HL-60 (cell line): ENCODE results near the gene HSD3B2.

Experiments used
- DNase-seq, 2 experiments: peaks; one replicate each; pipeline ENCODE4 v3.0.0-alpha.2; 2010 to 2020; ENCODE audit warnings: low read depth in 1 of 2, low spot score in 1 of 2
- H3K27ac ChIP-seq: fragments of 250-450 bp; sonication (Bioruptor Pico); replicated peaks from 2 replicates; pipeline ENCODE4 v1.5.1; 2020; ENCODE audit warnings: mild to moderate bottlenecking, moderate library complexity
- H3K27me3 ChIP-seq: fragments of 250-450 bp; sonication (Bioruptor Pico); 2 replicates; pipeline ENCODE4 v1.5.1; 2021; ENCODE audit warnings: mild to moderate bottlenecking, moderate library complexity; ENCODE audit not compliant: insufficient read depth, poor library complexity, severe bottlenecking
- H3K4me3 ChIP-seq: replicated peaks from 2 replicates; pipeline ENCODE4 v1.5.1; 2011; ENCODE audit warnings: mild to moderate bottlenecking, control low read depth, low read length; ENCODE audit not compliant: insufficient read depth
- GABPA ChIP-seq: IDR thresholded peaks from 2 replicates; pipeline ENCODE4 v1.6.1; 2012; ENCODE audit warnings: low read depth
- POLR2AphosphoS5 ChIP-seq: IDR thresholded peaks from 2 replicates; pipeline ENCODE4 v1.6.1; 2012; ENCODE audit warnings: low read depth
- REST ChIP-seq: IDR thresholded peaks from 2 replicates; pipeline ENCODE4 v1.6.1; 2012; ENCODE audit warnings: low read depth; ENCODE audit not compliant: insufficient replicate concordance
- SPI1 ChIP-seq: IDR thresholded peaks from 2 replicates; pipeline ENCODE4 v1.6.1; 2012; ENCODE audit warnings: low read depth, mild to moderate bottlenecking, borderline replicate concordance
- TF ChIP-seq, protein P1 (sequence below): IDR thresholded peaks from one replicate; pipeline ENCODE4 v1.5.1; 2011; ENCODE audit warnings: low read length, control low read depth, inconsistent platforms; ENCODE audit not compliant: insufficient read depth

Gene HSD3B2

GRCh38 chr1:119442756-119443155 is 27.8 kb downstream of the HSD3B2 start:
- Histone ChIP-seq H3K27me3 (peaks cover 7% of the 10 kb centered on the region), H3K4me3 (no peak overlapping the region), H3K27ac (no peak overlapping the region)
- TF ChIP-seq SPI1 (no peak), POLR2AphosphoS5 (no peak), GABPA (no peak), REST (no peak)
- TF ChIP-seq, protein P1, sequence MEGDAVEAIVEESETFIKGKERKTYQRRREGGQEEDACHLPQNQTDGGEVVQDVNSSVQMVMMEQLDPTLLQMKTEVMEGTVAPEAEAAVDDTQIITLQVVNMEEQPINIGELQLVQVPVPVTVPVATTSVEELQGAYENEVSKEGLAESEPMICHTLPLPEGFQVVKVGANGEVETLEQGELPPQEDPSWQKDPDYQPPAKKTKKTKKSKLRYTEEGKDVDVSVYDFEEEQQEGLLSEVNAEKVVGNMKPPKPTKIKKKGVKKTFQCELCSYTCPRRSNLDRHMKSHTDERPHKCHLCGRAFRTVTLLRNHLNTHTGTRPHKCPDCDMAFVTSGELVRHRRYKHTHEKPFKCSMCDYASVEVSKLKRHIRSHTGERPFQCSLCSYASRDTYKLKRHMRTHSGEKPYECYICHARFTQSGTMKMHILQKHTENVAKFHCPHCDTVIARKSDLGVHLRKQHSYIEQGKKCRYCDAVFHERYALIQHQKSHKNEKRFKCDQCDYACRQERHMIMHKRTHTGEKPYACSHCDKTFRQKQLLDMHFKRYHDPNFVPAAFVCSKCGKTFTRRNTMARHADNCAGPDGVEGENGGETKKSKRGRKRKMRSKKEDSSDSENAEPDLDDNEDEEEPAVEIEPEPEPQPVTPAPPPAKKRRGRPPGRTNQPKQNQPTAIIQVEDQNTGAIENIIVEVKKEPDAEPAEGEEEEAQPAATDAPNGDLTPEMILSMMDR, result no peak
- no peak for DNase-seq

DNA sequence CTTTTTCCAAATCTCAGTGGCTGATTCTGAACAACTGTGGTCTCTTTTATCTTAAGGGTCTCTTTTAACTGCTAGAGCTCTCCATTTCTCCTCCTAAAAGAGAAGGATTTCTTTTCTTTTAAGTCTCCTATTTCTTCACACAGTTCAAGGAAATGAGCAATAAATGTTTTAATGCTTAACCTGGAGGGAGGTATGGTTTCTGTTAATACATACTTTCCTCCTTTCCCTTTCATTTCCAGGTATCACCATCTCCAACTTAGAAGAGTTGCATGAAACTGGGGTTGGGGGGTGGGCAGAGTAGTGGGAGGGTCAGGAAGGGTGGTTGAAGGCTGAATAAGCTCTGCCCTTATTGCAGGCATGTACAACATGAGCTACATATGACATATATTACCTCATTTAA is 31.4 kb downstream of the HSD3B2 start:
- Histone ChIP-seq H3K27me3 (no peaks in the 10 kb centered on the region), H3K27ac (no peak overlapping the region), H3K4me3 (no peak overlapping the region)
- DNase-seq, result no peak
- TF ChIP-seq, protein P1, result no peak
- no peak for TF ChIP-seq POLR2AphosphoS5
- no peak for TF ChIP-seq GABPA
- no peak for TF ChIP-seq REST
- no peak for TF ChIP-seq SPI1

GRCh38 chr1:119447344-119448126 is 32.6 kb downstream of the HSD3B2 start:
- H3K27ac ChIP-seq, result no peak overlapping the region
- TF ChIP-seq SPI1, result no peak
- no peak for TF ChIP-seq POLR2AphosphoS5
- TF ChIP-seq, protein P1, result no peak
- no peak overlapping the region for H3K4me3 ChIP-seq
- DNase-seq, result no peak
- H3K27me3 ChIP-seq, result no peaks in the 10 kb centered on the region

- TF ChIP-seq SPI1, result no peak
- no peak for TF ChIP-seq POLR2AphosphoS5
- TF ChIP-seq GABPA, result no peak
- no peak for TF ChIP-seq REST
- TF ChIP-seq, protein P1, result no peak
- no peaks in the 10 kb centered on the region for H3K27me3 ChIP-seq
- H3K27ac ChIP-seq, result no peak overlapping the region
- no peak for DNase-seq
- H3K4me3 ChIP-seq, result no peak overlapping the region
These were observed 33.2 kb downstream of the HSD3B2 start for GRCh38 chr1:119448127-119448511.
